HT1080 (cell line): ENCODE results near the gene MRPS22. TPM values are rescaled to one million over a fixed set of nuclear protein-coding genes. Genes with fewer than 3 reads are reported as not detected.
"Not testable (repeated sequence)": the region's sequence is repeated elsewhere in the genome, so short reads cannot be mapped to it uniquely, and the experiment has no call there.

Experiments used
- DNase-seq: peaks from one replicate; pipeline ENCODE4 v3.0.0-alpha.2; 2015; ENCODE audit warnings: low read depth
- total RNA-seq: library from RNA; depleted of rRNA; stranded (reverse); fragments of >200 nt; shearing (Covaris generic); gene quantifications from 2 replicates; pipeline ENCODE4 v1.2.3, GENCODE V29; 2014

MRPS22 gene
- total RNA-seq, 1 experiment from 2014 or later = 200 TPM

GRCh38 chr3:139334675-139335074 lies 9.1 kb upstream of the MRPS22 start:
- not testable (repeated sequence) for DNase-seq

GRCh38 chr3:139338405-139338804 lies 5.4 kb upstream of the MRPS22 start:
- no peak for DNase-seq

GRCh38 chr3:139339219-139339906 lies 4.5 kb upstream of the MRPS22 start:
- DNase-seq = no peak

GRCh38 chr3:139340784-139341183 lies 3.0 kb upstream of the MRPS22 start:
- no peak for DNase-seq

- DNase-seq = no peak
Observed at GRCh38 chr3:139342054-139342453, 1.8 kb upstream of the MRPS22 start.

GRCh38 chr3:139346771-139347170 lies 3.0 kb downstream of the MRPS22 start:
- no peak for DNase-seq

GRCh38 chr3:139353920-139354556 lies 10.2 kb downstream of the MRPS22 start:
- DNase-seq = peak; percentile 66

- no peak for DNase-seq
Observed at GRCh38 chr3:139354661-139355060, 10.8 kb downstream of the MRPS22 start.

- DNase-seq = no peak
Observed at GRCh38 chr3:139355476-139355875, 11.7 kb downstream of the MRPS22 start.

- no peak for DNase-seq
Observed at GRCh38 chr3:139355891-139356290, 12.1 kb downstream of the MRPS22 start.

- no peak for DNase-seq
Observed at GRCh38 chr3:139357899-139358298, 14.1 kb downstream of the MRPS22 start.

GRCh38 chr3:139358841-139359562 lies 15.2 kb downstream of the MRPS22 start:
- no peak for DNase-seq

GRCh38 chr3:139361276-139361675 lies 17.5 kb downstream of the MRPS22 start:
- no peak for DNase-seq

- DNase-seq = no peak
Observed at GRCh38 chr3:139364549-139364948, 20.7 kb downstream of the MRPS22 start.

- no peak for DNase-seq
Observed at GRCh38 chr3:139374099-139374498, 30.3 kb downstream of the MRPS22 start.

- DNase-seq = no peak
Observed at GRCh38 chr3:139377378-139377777, 33.6 kb downstream of the MRPS22 start.

GRCh38 chr3:139378587-139379241 lies 34.9 kb downstream of the MRPS22 start:
- DNase-seq = no peak

- no peak for DNase-seq
Observed at GRCh38 chr3:139380575-139380974, 36.8 kb downstream of the MRPS22 start.

- DNase-seq = not testable (repeated sequence)
Observed at GRCh38 chr3:139382291-139382690, 38.5 kb downstream of the MRPS22 start.

- DNase-seq = no peak
Observed at GRCh38 chr3:139388077-139388476, 44.3 kb downstream of the MRPS22 start.

- no peak for DNase-seq
Observed at GRCh38 chr3:139388821-139389551, 45.2 kb downstream of the MRPS22 start.
